Keratinocyte (primary cell): ENCODE measurements around the gene THBS2. TPM values are rescaled to one million over a fixed set of nuclear protein-coding genes. Genes with fewer than 3 reads are reported as not detected.

Source experiments
- DNase-seq: peaks from one replicate; pipeline ENCODE4 v3.0.0-alpha.2; 2011; ENCODE audit warnings: low read depth, missing footprints, low spot score
- FAIRE-seq: peaks from 2 replicates; lab custom pipeline; 2011; peaks lifted over from hg19 to GRCh38; lab: Jason Lieb, UNC
- H2AFZ ChIP-seq: 2 replicates; pipeline ENCODE4 v1.6.0; 2012; ENCODE audit warnings: low read length, control low read depth, inconsistent platforms; ENCODE audit not compliant: control insufficient read depth
- H3K27ac ChIP-seq: 2 replicates; pipeline ENCODE4 v1.5.1; 2011; ENCODE audit warnings: low read length; ENCODE audit not compliant: control insufficient read depth, insufficient read depth
- H3K27me3 ChIP-seq: 3 replicates; pipeline ENCODE4 v1.6.0; 2011; ENCODE audit warnings: low read length; ENCODE audit not compliant: control insufficient read depth, insufficient read depth; ENCODE audit errors: extremely low read depth
- H3K36me3 ChIP-seq, 2 experiments: 2 replicates in 1 of 2; 3 replicates in 1 of 2; pipeline ENCODE4 v1.5.1; 2011; ENCODE audit warnings: low read length in 2 of 2, mild to moderate bottlenecking in 1 of 2; ENCODE audit not compliant: control insufficient read depth in 2 of 2, insufficient read depth in 2 of 2; ENCODE audit errors: extremely low read depth in 1 of 2
- H3K4me1 ChIP-seq: 3 replicates; pipeline ENCODE4 v1.5.1; 2011; ENCODE audit warnings: low read length; ENCODE audit not compliant: control insufficient read depth, insufficient read depth; ENCODE audit errors: extremely low read depth
- H3K4me2 ChIP-seq: 3 replicates; pipeline ENCODE4 v1.6.0; 2011; ENCODE audit warnings: low read depth, low read length; ENCODE audit not compliant: control insufficient read depth, insufficient read depth; ENCODE audit errors: extremely low read depth
- H3K4me3 ChIP-seq, 3 experiments: fragments of 200-600 bp in 1 of 3; sonication (generic) in 1 of 3; 2 replicates in 2 of 3; 3 replicates in 1 of 3; pipeline ENCODE4 v1.5.1; 2011 to 2016; ENCODE audit warnings: low read length in 3 of 3, mild to moderate bottlenecking in 3 of 3, control low read depth in 2 of 3, inconsistent platforms in 1 of 3, low read depth in 1 of 3, mixed read lengths in 1 of 3, mixed run types in 1 of 3, moderate library complexity in 1 of 3; ENCODE audit not compliant: control insufficient read depth in 2 of 3, insufficient read depth in 2 of 3; ENCODE audit errors: extremely low read depth in 1 of 3
- H3K79me2 ChIP-seq: 2 replicates; pipeline ENCODE4 v1.6.0; 2012; ENCODE audit warnings: low read length; ENCODE audit not compliant: control insufficient read depth, insufficient read depth
- H3K9ac ChIP-seq: 3 replicates; pipeline ENCODE4 v1.6.0; 2011; ENCODE audit warnings: low read length; ENCODE audit not compliant: control insufficient read depth, insufficient read depth; ENCODE audit errors: extremely low read depth
- H3K9me1 ChIP-seq: 3 replicates; pipeline ENCODE4 v1.6.0; 2011; ENCODE audit warnings: low read length; ENCODE audit not compliant: control insufficient read depth, insufficient read depth; ENCODE audit errors: extremely low read depth
- H3K9me3 ChIP-seq: 2 replicates; pipeline ENCODE4 v1.5.1; 2012; ENCODE audit warnings: low read depth, low read length; ENCODE audit not compliant: control insufficient read depth
- H4K20me1 ChIP-seq: 3 replicates; pipeline ENCODE4 v1.6.0; 2011; ENCODE audit warnings: low read length; ENCODE audit not compliant: control insufficient read depth, insufficient read depth; ENCODE audit errors: extremely low read depth
- EZH2 ChIP-seq: IDR thresholded peaks from one replicate; pipeline ENCODE4 v1.6.1; 2012; ENCODE audit warnings: inconsistent platforms, mild to moderate bottlenecking, low read length, moderate library complexity
- dilution Hi-C: fragments of 300-500 bp; cut with MboI; formaldehyde crosslinking; loops from one replicate; pipeline ENCODE4 v1.7.0; 2020; ENCODE audit warnings: low sequenced_read_pairs; ENCODE audit not compliant: extremely low pct_ligation_motif_present
- polyA plus RNA-seq, 5 experiments: library from polyadenylated mRNA; depleted of rRNA in 3 of 5; stranded (reverse) in 3 of 5; stranded (forward) in 1 of 5; unstranded in 1 of 5; fragments of >200 nt; gene quantifications; 1 replicate in 1 of 5; 2 replicates in 3 of 5; 3 replicates in 1 of 5; pipeline versions ENCODE4 v1.2.1 to v1.2.3, GENCODE V29; 2011 to 2012; ENCODE audit warnings: missing spikeins in 2 of 5, low read depth in 1 of 5, low replicate concordance in 1 of 5
- TF ChIP-seq, protein P1 (sequence below), 3 experiments: IDR thresholded peaks in 1 of 3; conservative IDR thresholded peaks in 1 of 3; optimal IDR thresholded peaks in 1 of 3; 2 replicates in 2 of 3; 3 replicates in 1 of 3; pipeline versions ENCODE3 to v1.5.1; 2011; ENCODE audit warnings: low read length in 3 of 3, mild to moderate bottlenecking in 3 of 3, moderate library complexity in 2 of 3, control low read depth in 1 of 3, inconsistent platforms in 1 of 3; ENCODE audit not compliant: insufficient read depth in 2 of 3; ENCODE audit errors: extremely low read depth in 1 of 3

Gene THBS2
- polyA plus RNA-seq, 1 donor (not counting 4 experiments of a cell fraction or from before 2014, with no cell fraction given) = 533 TPM

- H3K9me1 ChIP-seq = no peaks in the 10 kb centered on the region
- H3K9ac ChIP-seq = no peak overlapping the region
- no peak overlapping the region for H3K4me3 ChIP-seq
- H3K27me3 ChIP-seq = no peaks in the 10 kb centered on the region
- H2AFZ ChIP-seq = no peak overlapping the region
- H3K36me3 ChIP-seq = no peaks in the 10 kb centered on the region
- no peak for DNase-seq
- H3K9me3 ChIP-seq = no peaks in the 10 kb centered on the region
- peaks cover 4% of the 10 kb centered on the region for H3K4me1 ChIP-seq
- no peaks in the 10 kb centered on the region for H3K79me2 ChIP-seq
- dilution Hi-C loops = no loop called here
- H3K4me2 ChIP-seq = peak overlapping the region; percentile 35
- TF ChIP-seq, protein P1, sequence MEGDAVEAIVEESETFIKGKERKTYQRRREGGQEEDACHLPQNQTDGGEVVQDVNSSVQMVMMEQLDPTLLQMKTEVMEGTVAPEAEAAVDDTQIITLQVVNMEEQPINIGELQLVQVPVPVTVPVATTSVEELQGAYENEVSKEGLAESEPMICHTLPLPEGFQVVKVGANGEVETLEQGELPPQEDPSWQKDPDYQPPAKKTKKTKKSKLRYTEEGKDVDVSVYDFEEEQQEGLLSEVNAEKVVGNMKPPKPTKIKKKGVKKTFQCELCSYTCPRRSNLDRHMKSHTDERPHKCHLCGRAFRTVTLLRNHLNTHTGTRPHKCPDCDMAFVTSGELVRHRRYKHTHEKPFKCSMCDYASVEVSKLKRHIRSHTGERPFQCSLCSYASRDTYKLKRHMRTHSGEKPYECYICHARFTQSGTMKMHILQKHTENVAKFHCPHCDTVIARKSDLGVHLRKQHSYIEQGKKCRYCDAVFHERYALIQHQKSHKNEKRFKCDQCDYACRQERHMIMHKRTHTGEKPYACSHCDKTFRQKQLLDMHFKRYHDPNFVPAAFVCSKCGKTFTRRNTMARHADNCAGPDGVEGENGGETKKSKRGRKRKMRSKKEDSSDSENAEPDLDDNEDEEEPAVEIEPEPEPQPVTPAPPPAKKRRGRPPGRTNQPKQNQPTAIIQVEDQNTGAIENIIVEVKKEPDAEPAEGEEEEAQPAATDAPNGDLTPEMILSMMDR (optimal IDR thresholded peaks at IDR 0.05 in 1 of 3, IDR thresholded peaks at IDR 0.05 in 1 of 3, conservative IDR thresholded peaks at IDR 0.05 in 1 of 3; ENCODE audit: extremely low read depth in 1 of 3, insufficient read depth in 2 of 3, low read length in 3 of 3) = no peak
- no peak for TF ChIP-seq EZH2
- FAIRE-seq = no peak
- no peaks in the 10 kb centered on the region for H4K20me1 ChIP-seq
- H3K27ac ChIP-seq = no peak overlapping the region
Observed at GRCh38 chr6:169188051-169188470, 65.6 kb downstream of the THBS2 start.

DNA sequence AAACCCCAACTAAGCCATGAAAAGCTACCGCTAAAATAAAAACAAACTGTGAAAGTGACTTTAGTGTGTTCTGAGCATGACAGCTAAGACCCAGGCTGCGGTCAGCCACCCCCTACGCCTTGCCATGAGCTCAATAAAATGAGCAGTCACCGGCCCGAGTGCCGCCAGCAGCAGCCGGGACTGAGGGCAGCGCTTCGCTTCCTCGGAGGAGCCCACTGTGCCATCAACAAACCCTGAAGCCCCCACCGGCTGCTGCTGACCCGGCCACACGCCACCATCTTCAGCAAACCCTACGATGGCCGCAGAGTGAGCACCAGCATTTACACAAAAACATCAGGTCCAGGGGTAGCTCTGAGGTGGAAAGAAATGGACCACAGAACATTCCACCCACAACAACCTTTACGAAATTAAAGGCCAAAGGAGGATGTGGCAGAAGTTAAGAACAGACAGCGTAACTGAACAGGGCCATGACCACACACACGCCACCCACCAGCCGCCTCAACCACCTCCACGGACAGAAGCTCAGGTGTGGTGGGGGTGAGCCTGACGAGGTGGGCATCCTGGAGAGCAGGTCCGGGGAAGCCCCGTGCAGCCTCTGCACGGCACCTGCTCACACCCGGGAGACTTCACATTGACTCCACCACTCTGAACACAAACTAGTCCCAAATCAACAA lies 67.0 kb downstream of the THBS2 start:
- H3K36me3 ChIP-seq = no peaks in the 10 kb centered on the region
- FAIRE-seq = no peak
- H3K4me3 ChIP-seq = no peak overlapping the region
- TF ChIP-seq, protein P1 (optimal IDR thresholded peaks at IDR 0.05 in 1 of 3, IDR thresholded peaks at IDR 0.05 in 1 of 3, conservative IDR thresholded peaks at IDR 0.05 in 1 of 3; ENCODE audit: extremely low read depth in 1 of 3, insufficient read depth in 2 of 3, low read length in 3 of 3) = no peak
- no peak for TF ChIP-seq EZH2
- H2AFZ ChIP-seq = no peak overlapping the region
- H3K4me1 ChIP-seq = peaks cover 4% of the 10 kb centered on the region
- H3K79me2 ChIP-seq = no peaks in the 10 kb centered on the region
- dilution Hi-C loops = no loop called here
- H3K9me3 ChIP-seq = no peaks in the 10 kb centered on the region
- no peak overlapping the region for H3K4me2 ChIP-seq
- H4K20me1 ChIP-seq = no peaks in the 10 kb centered on the region
- no peak overlapping the region for H3K27ac ChIP-seq
- H3K27me3 ChIP-seq = no peaks in the 10 kb centered on the region
- no peak overlapping the region for H3K9ac ChIP-seq
- H3K9me1 ChIP-seq = no peaks in the 10 kb centered on the region
- no peak for DNase-seq
